Body of pancreas (tissue), 4 donors: ENCODE results near the gene PDE1A. TPM values are rescaled to one million over a fixed set of nuclear protein-coding genes. Genes with fewer than 3 reads are reported as not detected.

Source experiments
- ATAC-seq: fragments of 150-250 bp; one replicate; pipeline ENCODE4 v1.9.1; 2016
- DNase-seq, 4 donors: peaks; one replicate each; pipeline ENCODE4 v3.0.0-alpha.2; 2019
- H3K27ac ChIP-seq, 4 donors: fragments of 200-600 bp; sonication (generic); 1 replicate in 3 of 4; 2 replicates in 1 of 4; pipeline versions ENCODE4 v1.5.1 to v1.6.1; 2016 to 2019; ENCODE audit warnings: mild to moderate bottlenecking in 1 of 4, mixed read lengths in 1 of 4, moderate library complexity in 1 of 4
- H3K27me3 ChIP-seq, 2 donors: fragments of 200-600 bp; sonication (generic); one replicate each; pipeline ENCODE4 v1.6.0; 2016; ENCODE audit warnings: mild to moderate bottlenecking in 1 of 2
- H3K36me3 ChIP-seq, 2 donors: fragments of 200-600 bp; sonication (generic); replicated peaks in 1 of 2; 2 replicates each; pipeline ENCODE4 v1.5.1; 2016; ENCODE audit warnings: low read depth in 2 of 2; ENCODE audit not compliant: insufficient read depth in 1 of 2
- H3K4me1 ChIP-seq: fragments of 200-600 bp; sonication (generic); one replicate; pipeline ENCODE4 v1.6.0; 2016
- H3K4me3 ChIP-seq, 2 donors: fragments of 200-600 bp; sonication (generic); 1 replicate in 1 of 2; 2 replicates in 1 of 2; pipeline ENCODE4 v1.5.1; 2016 to 2019
- H3K9me3 ChIP-seq, 3 donors: fragments of 200-600 bp; sonication (generic); 1 replicate in 2 of 3; 2 replicates in 1 of 3; pipeline ENCODE4 v1.5.1; 2016
- CTCF ChIP-seq, 7 experiments: fragments of 450-650 bp in 4 of 7; fragments of 200-600 bp in 3 of 7; sonication (generic) in 3 of 7; IDR thresholded peaks; one replicate each; pipeline ENCODE4 v1.5.1; 2016 to 2019; ENCODE audit warnings: antibody characterized with exemption in 7 of 7
- POLR2A ChIP-seq, 3 donors: fragments of 450-650 bp; IDR thresholded peaks; one replicate each; pipeline ENCODE4 v1.6.1; 2016; ENCODE audit warnings: antibody characterized with exemption in 3 of 3, mild to moderate bottlenecking in 2 of 3
- WGBS, 2 donors: methylation state at CpG; one replicate each; pipeline ENCODE4 v1.1.5; 2017; 5-methylcytosine and 5-hydroxymethylcytosine counted together
- intact Hi-C: fragments of 100-400 bp; cut with DNase I; formaldehyde crosslinking; loops from one replicate; pipeline ENCODE4 v1.15.1; 2023
- total RNA-seq, 2 donors: library from RNA; depleted of rRNA; stranded (reverse); fragments of >200 nt; gene quantifications; one replicate each; pipeline ENCODE4 v1.1.0, GENCODE V29; 2016

Gene PDE1A
- total RNA-seq, 2 donors from 2014 or later = 4.0 to 4.2 TPM

DNA sequence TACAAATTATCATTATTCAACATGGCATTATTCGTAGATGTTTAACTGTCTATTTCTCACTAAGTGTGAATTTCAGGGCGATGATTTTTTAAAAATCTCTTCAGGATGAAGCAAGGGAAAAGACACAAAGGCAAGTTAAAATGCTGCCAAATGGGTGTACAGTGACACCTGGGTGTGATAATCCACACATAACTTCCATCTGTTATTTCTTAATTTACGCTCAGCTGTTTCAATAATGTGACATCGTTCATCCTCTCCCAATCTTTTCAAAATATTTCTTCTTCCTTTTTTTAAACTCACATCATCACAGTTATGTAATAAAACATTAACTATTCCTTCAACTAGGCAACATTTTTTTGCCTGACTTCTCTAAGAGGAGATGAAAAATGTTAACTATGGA is 10.6 kb downstream of the PDE1A start:
- Histone ChIP-seq H3K9me3 (no peaks in the 10 kb centered on the region), H3K4me3 (no peak overlapping the region), H3K4me1 (no peaks in the 10 kb centered on the region), H3K36me3 (no peaks in the 10 kb centered on the region), H3K27ac (no peak overlapping the region), H3K27me3 (no peaks in the 10 kb centered on the region)
- no peak for DNase-seq
- intact Hi-C loops = no loop called here
- WGBS, 2 donors = 74 to 78% methylated on average over 4 of the region's 4 CpGs
- ATAC-seq = no peak
- TF ChIP-seq CTCF (IDR thresholded peaks at IDR 0.05) (no peak), POLR2A (IDR thresholded peaks at IDR 0.05) (no peak)

- no peak for DNase-seq
- Histone ChIP-seq H3K36me3 (no peaks in the 10 kb centered on the region), H3K4me3 (no peak overlapping the region), H3K27me3 (no peaks in the 10 kb centered on the region), H3K4me1 (no peaks in the 10 kb centered on the region), H3K9me3 (no peaks in the 10 kb centered on the region), H3K27ac (no peak overlapping the region)
- 74 to 77% methylated on average over 1 of the region's 1 CpG for WGBS, 2 donors
- intact Hi-C loops = no loop called here
- TF ChIP-seq POLR2A (IDR thresholded peaks at IDR 0.05) (no peak), CTCF (IDR thresholded peaks at IDR 0.05) (no peak)
- ATAC-seq = no peak
Observed at GRCh38 chr2:182415771-182416170, 11.1 kb downstream of the PDE1A start.

GRCh38 chr2:182412858-182413257 is 14.0 kb downstream of the PDE1A start:
- 67 to 75% methylated on average over 3 of the region's 3 CpGs for WGBS, 2 donors
- no peaks in the 10 kb centered on the region for H3K9me3 ChIP-seq
- no peak overlapping the region for H3K4me3 ChIP-seq
- DNase-seq = no peak
- H3K27me3 ChIP-seq = no peaks in the 10 kb centered on the region
- ATAC-seq = no peak
- no peak overlapping the region for H3K27ac ChIP-seq
- H3K36me3 ChIP-seq = no peaks in the 10 kb centered on the region
- no peaks in the 10 kb centered on the region for H3K4me1 ChIP-seq
- intact Hi-C loops = no loop called here
- no peak for TF ChIP-seq CTCF (IDR thresholded peaks at IDR 0.05)
- no peak for TF ChIP-seq POLR2A (IDR thresholded peaks at IDR 0.05)

DNA sequence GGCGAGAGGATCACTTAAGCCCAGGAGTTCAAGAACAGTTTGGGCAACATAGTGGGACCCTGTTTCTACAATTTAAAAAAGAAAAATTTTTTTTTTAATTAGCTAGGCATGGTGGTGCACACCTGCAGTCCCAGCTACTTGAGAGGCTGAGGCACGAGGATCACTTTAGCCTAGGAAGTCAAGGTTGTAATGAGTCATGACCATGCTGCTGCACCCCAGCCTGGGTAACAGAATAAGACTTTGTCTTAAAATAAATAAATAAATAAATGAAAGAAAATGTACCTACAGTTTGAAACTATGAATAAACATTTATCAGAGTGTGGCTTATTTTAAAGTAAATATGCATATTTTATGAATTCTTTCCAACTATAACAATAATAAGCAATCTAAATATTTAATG is 16.7 kb downstream of the PDE1A start:
- intact Hi-C loops = no loop called here
- no peak overlapping the region for H3K4me3 ChIP-seq
- no peaks in the 10 kb centered on the region for H3K9me3 ChIP-seq
- no peaks in the 10 kb centered on the region for H3K27me3 ChIP-seq
- TF ChIP-seq CTCF (IDR thresholded peaks at IDR 0.05) (no peak), POLR2A (IDR thresholded peaks at IDR 0.05) (no peak)
- H3K36me3 ChIP-seq = no peaks in the 10 kb centered on the region
- 82 to 85% methylated on average over 2 of the region's 2 CpGs for WGBS, 2 donors
- H3K4me1 ChIP-seq = no peaks in the 10 kb centered on the region
- no peak overlapping the region for H3K27ac ChIP-seq
- no peak for ATAC-seq
- no peak for DNase-seq

- 59 to 77% methylated on average over 1 of the region's 1 CpG for WGBS, 2 donors
- H3K4me1 ChIP-seq = no peaks in the 10 kb centered on the region
- ATAC-seq (no peak), DNase-seq (no peak)
- H3K4me3 ChIP-seq = no peak overlapping the region
- TF ChIP-seq POLR2A (IDR thresholded peaks at IDR 0.05) = no peak
- no peak for TF ChIP-seq CTCF (IDR thresholded peaks at IDR 0.05)
- H3K27me3 ChIP-seq = no peaks in the 10 kb centered on the region
- H3K27ac ChIP-seq = no peak overlapping the region
- no peaks in the 10 kb centered on the region for H3K36me3 ChIP-seq
- intact Hi-C loops = no loop called here
- H3K9me3 ChIP-seq = no peaks in the 10 kb centered on the region
Observed at GRCh38 chr2:182406221-182406620, 20.6 kb downstream of the PDE1A start.
